ENCODE data around the gene CEACAM20.
"Not testable (repeated sequence)": the region's sequence is repeated elsewhere in the genome, so short reads cannot be mapped to it uniquely, and the experiment has no call there.

CEACAM20 gene

DNA sequence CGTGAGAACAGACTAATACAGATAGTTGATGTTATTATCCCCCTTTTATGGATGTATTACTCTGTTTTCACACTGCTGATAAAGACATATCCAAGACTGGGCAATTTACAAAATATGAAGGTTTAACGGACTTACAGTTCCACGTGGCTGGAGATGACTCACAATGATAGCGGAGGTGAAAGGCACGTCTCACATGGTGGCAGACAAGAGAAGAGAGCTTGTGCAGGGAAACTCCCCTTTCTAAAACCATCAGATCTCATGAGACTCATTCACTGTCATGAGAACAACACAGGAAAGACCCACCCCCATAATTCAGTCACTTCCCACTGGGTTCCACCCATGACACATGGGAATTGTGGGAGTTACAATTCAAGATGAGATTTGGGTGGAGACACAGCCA is 60.7 kb downstream of the CEACAM20 start:
- DNase-seq: not testable (repeated sequence)

DNA sequence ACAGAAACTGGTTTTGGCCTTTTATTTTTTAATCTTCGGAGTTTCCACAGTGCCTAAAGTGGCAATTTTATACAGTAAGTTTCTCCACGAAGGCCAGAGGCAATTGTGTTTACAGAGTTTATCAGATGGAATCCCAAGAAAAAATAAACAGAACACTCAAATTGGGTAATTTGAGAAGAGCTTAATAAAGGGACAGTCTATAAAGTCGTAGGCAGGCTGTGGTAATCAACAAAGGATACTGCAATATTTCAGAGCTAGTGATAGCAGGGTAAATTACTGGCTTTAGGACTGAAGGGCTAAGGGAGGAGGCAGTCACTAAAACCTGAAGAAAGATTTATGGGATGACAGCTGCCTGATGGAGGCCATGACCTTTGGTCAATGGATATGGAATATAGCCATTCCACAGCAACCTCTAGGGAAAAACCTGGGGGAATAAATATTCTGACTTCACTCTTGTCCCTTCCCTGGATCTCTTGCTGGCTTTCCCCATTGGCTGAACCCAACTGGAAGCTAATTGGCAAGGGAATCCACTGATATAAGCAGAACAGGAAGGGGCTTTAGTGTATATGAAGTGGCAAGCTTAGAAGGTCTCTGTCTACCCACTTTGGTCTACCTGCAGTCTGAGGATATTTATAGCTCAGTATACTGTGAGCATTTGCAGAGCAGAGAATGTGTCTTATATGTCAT is 66.7 kb downstream of the CEACAM20 start:
- DNase-seq: not testable (repeated sequence)
